WTC11 (cell line): ENCODE data around the gene SEMA3D. TPM values are rescaled to one million over a fixed set of nuclear protein-coding genes. Genes with fewer than 3 reads are reported as not detected.

ENCODE experiments used
- ATAC-seq: fragments of 200-7000 bp; cut with Tn5 transposase; 2 replicates; pipeline ENCODE4 v1.10.0; 2021; ENCODE audit warnings: mild to moderate bottlenecking, moderate library complexity
- CTCF ChIA-PET: fragments of 300-600 bp; sonication (Branson Sonifier 250); formaldehyde crosslinking; loops from one replicate; lab custom pipeline; 2021; ENCODE audit warnings: antibody characterized with exemption; lab: Charles Lee
- POLR2A ChIA-PET: fragments of 350-600 bp; sonication (Branson Sonifier 250); formaldehyde crosslinking; loops from one replicate; lab custom pipeline; 2021; ENCODE audit warnings: antibody characterized with exemption; lab: Charles Lee
- DNase-seq: peaks from one replicate; pipeline ENCODE4 v3.0.0; 2021; ENCODE audit warnings: low spot score
- H3K27ac Mint-ChIP-seq: 2 replicates; pipeline ENCODE4 v1.8.0; 2021; ENCODE audit warnings: mixed read lengths
- H3K27me3 Mint-ChIP-seq: 2 replicates; pipeline ENCODE4 v1.8.0; 2021; ENCODE audit warnings: low read depth, mild to moderate bottlenecking, moderate library complexity, mixed read lengths
- H3K36me3 Mint-ChIP-seq: 2 replicates; pipeline ENCODE4 v1.8.0; 2021; ENCODE audit warnings: mixed read lengths
- H3K4me1 Mint-ChIP-seq: 2 replicates; pipeline ENCODE4 v1.8.0; 2022; ENCODE audit warnings: mixed read lengths
- H3K4me3 Mint-ChIP-seq: 2 replicates; pipeline ENCODE4 v1.8.0; 2021; ENCODE audit warnings: mild to moderate bottlenecking, moderate library complexity, mixed read lengths
- H3K9me3 Mint-ChIP-seq: 2 replicates; pipeline ENCODE4 v1.8.0; 2021; ENCODE audit warnings: mixed read lengths
- ARID4B ChIP-seq: sonication (generic); formaldehyde crosslinking; IDR thresholded peaks from 2 replicates; pipeline ENCODE4 v1.8.0; 2023; ENCODE audit warnings: missing genetic modification reagents, mild to moderate bottlenecking, borderline replicate concordance
- CDX4 ChIP-seq: fragments of 250-450 bp; sonication (Bioruptor Pico); IDR thresholded peaks from 2 replicates; pipeline ENCODE4 v1.9.0; 2021; ENCODE audit warnings: moderate library complexity, mild to moderate bottlenecking, inconsistent platforms, borderline replicate concordance
- ERG ChIP-seq: fragments of 250-450 bp; sonication (Bioruptor Pico); IDR thresholded peaks from 2 replicates; pipeline ENCODE4 v1.8.0; 2021; ENCODE audit warnings: mild to moderate bottlenecking
- JUN ChIP-seq: sonication (generic); formaldehyde crosslinking; IDR thresholded peaks from 2 replicates; pipeline ENCODE4 v1.8.0; 2023; ENCODE audit warnings: mild to moderate bottlenecking, missing genetic modification reagents
- PRDM15 ChIP-seq: sonication (generic); formaldehyde crosslinking; IDR thresholded peaks from 2 replicates; pipeline ENCODE4 v1.8.0; 2022; ENCODE audit warnings: missing genetic modification reagents
- TCF7 ChIP-seq: sonication (generic); formaldehyde crosslinking; IDR thresholded peaks from 2 replicates; pipeline ENCODE4 v1.8.0; 2022; ENCODE audit warnings: mild to moderate bottlenecking, low read depth, missing genetic modification reagents, moderate library complexity
- ZBTB43 ChIP-seq: sonication (generic); formaldehyde crosslinking; IDR thresholded peaks from 2 replicates; pipeline ENCODE4 v1.8.1; 2023; ENCODE audit warnings: mild to moderate bottlenecking, missing genetic modification reagents
- ZNF121 ChIP-seq: sonication (generic); formaldehyde crosslinking; IDR thresholded peaks from 2 replicates; pipeline ENCODE4 v1.8.0; 2023; ENCODE audit warnings: missing genetic modification reagents
- ZSCAN18 ChIP-seq: fragments of 250-450 bp; sonication (Bioruptor Pico); IDR thresholded peaks from 2 replicates; pipeline ENCODE4 v2.1.2; 2022; ENCODE audit warnings: mild to moderate bottlenecking, moderate library complexity
- total RNA-seq: library from RNA; stranded (reverse); gene quantifications from 3 replicates; pipeline ENCODE4 v1.2.3, GENCODE V29; 2021

SEMA3D gene
- total RNA-seq, 1 experiment from 2014 or later = 3.8 TPM

GRCh38 chr7:85186521-85187241 lies at the start of gene SEMA3D (continued):
- 0 out of 2 replicates have a peak, but pooled peaks have one; percentile 20 for TF ChIP-seq ARID4B (CRISPR knock-in tag)

- H3K27me3 Mint-ChIP-seq = no peaks in the 10 kb centered on the region
Measured at GRCh38 chr7:85234730-85235129, 47.9 kb upstream of the SEMA3D start.

More at GRCh38 chr7:85234730-85235129, 47.9 kb upstream of the SEMA3D start:
- no peak for DNase-seq
- Mint-ChIP-seq H3K27ac (no peak overlapping the region), H3K4me3 (no peak overlapping the region), H3K9me3 (no peaks in the 10 kb centered on the region), H3K4me1 (no peaks in the 10 kb centered on the region), H3K36me3 (no peaks in the 10 kb centered on the region)
- ChIA-PET CTCF (no interaction called here), POLR2A (no interaction called here)
- no peak for ATAC-seq
- TF ChIP-seq ZSCAN18 (no peak), CDX4 (CRISPR knock-in tag) (no peak), JUN (no peak), PRDM15 (CRISPR knock-in tag) (no peak), TCF7 (no peak), ERG (CRISPR knock-in tag) (no peak), ZBTB43 (no peak), ZNF121 (CRISPR knock-in tag) (no peak)
